Measurements from ENCODE around the gene CDKAL1. TPM values are rescaled to one million over a fixed set of nuclear protein-coding genes. Genes with fewer than 3 reads are reported as not detected.

The CDKAL1 gene
- total and polyA plus RNA-seq, 9 of the 15 experiments (the other 6 are each of a cell fraction or from before 2014, with no cell fraction given): 11.2 to 36.3 (median 20.1) TPM

DNA sequence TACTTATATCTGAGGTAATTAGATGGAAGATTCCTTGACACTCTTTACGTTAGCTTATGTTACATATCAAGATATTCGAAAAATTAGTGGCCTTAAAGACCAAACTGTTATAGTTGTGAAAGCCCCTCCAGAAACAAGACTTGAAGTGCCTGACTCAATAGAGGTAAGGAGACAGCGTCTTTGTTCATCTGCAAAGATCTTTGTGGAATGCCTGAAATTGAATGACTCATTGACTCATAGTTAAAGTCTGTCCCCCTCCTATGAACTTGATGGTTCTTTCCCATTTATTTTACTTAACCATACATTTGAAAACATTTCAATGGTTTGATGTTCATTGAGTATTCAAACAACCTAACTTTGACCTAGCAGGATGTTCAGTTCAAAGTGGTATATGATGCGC is 47.6 kb upstream of the CDKAL1 start:
- no TSS peak for BruUV-seq (replicated peaks)
- Histone ChIP-seq H3K27ac (ENCODE audit: extremely low read depth, low read depth, low read length) (no peak overlapping the region), H3K36me3 (ENCODE audit: control insufficient read depth, insufficient read depth, low read length) (peaks cover 97% of the 10 kb centered on the region), H2AFZ (ENCODE audit: low read depth, low read length) (no peak overlapping the region), H4K20me1 (replicated peaks; ENCODE audit: control insufficient read depth, insufficient read depth, low read length) (no peaks in the 10 kb centered on the region), H3K9me3 (replicated peaks; ENCODE audit: control insufficient read depth, insufficient read depth, low read depth, low read length) (no peaks in the 10 kb centered on the region), H3K27me3 (ENCODE audit: control insufficient read depth in 2 of 2, insufficient read depth in 2 of 2, low read length in 2 of 2) (no peaks in the 10 kb centered on the region), H3K79me2 (ENCODE audit: control insufficient read depth, insufficient read depth, low read length) (peaks cover 20% of the 10 kb centered on the region; the same call in 2 of the 3 replicates), H3K4me1 (replicated peaks in 1 of 2; ENCODE audit: control insufficient read depth in 2 of 2, insufficient read depth in 2 of 2, low read length in 2 of 2) (no peaks in the 10 kb centered on the region), H3K4me2 (ENCODE audit: insufficient read depth, low read length) (no peak overlapping the region), H3K9me1 (ENCODE audit: control insufficient read depth, insufficient read depth, low read length) (no peaks in the 10 kb centered on the region), H3K9ac (ENCODE audit: insufficient read depth in 1 of 2, low read depth in 2 of 2, low read length in 2 of 2) (no peak overlapping the region), H3K4me3 (no peak overlapping the region)
- no peak for FAIRE-seq
- intact Hi-C loops (cut with micrococcal nuclease): no loop called here
- ChIA-PET POLR2A (no interaction called here), CTCF (ENCODE audit: low intra/inter-chr PET ratio) (no interaction called here)
- TF ChIP-seq SMARCA5 (IDR thresholded peaks at IDR 0.05): no peak
- no peak for TF ChIP-seq ZNF184 (CRISPR knock-in tag; IDR thresholded peaks at IDR 0.05)
- 96% methylated on average over 4 of the region's 4 CpGs for WGBS (ENCODE audit: insufficient coverage, low coverage, missing lambda C conversion rate)
- in situ Hi-C loops (cut with MboI): no loop called here
- DNase-seq (ENCODE audit: extremely low read depth in 1 of 4, low spot score in 3 of 4): no peak
- no peak for ATAC-seq

DNA sequence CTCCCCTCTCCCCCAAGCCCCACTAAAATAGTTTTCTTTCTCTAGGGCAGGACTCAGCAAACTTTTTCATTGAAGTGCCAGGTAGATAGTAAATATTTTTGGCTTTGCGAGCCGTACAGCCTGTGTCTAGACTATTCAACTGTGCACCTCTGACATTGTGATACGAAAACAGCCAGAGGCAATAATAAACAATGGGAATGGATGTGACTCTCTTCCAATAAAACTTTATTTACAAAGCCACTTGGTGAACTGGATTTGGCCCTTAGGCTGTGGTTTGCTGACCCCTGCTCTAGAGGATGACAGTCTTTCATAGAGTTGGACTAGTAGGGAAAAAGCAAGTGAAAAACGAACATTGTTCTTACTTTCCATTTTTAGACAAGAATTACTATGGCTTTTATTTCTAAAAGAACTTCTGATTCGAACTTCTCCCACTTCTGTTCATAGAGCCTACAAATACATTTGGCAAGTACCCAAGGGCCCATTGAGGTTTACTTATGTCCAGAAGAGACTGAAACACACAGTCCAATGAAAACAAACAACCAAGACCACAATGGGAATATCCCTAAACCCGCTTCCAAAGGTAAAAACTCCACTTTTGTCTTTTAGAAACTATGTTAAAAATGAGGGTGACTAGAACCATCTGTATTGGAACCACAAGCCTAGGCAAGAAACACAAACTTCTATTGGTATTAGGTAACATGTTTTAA is 46.4 kb upstream of the CDKAL1 start:
- POLR2A ChIA-PET: interaction anchor here (1.5 kb wide), 1 partner anchor 15 kb away, joined by 4 read pairs; no protein-coding TSS in a partner anchor
- 94% methylated on average over 6 of the region's 6 CpGs for WGBS (ENCODE audit: insufficient coverage, low coverage, missing lambda C conversion rate)

More for the DNA sequence above, 46.4 kb upstream of the CDKAL1 start:
- no peaks in the 10 kb centered on the region for H3K27me3 ChIP-seq (ENCODE audit: control insufficient read depth in 2 of 2, insufficient read depth in 2 of 2, low read length in 2 of 2)
- TF ChIP-seq ZC3H11A (IDR thresholded peaks at IDR 0.05; ENCODE audit: low read depth, low read length): no peak
- TF ChIP-seq, protein P1, sequence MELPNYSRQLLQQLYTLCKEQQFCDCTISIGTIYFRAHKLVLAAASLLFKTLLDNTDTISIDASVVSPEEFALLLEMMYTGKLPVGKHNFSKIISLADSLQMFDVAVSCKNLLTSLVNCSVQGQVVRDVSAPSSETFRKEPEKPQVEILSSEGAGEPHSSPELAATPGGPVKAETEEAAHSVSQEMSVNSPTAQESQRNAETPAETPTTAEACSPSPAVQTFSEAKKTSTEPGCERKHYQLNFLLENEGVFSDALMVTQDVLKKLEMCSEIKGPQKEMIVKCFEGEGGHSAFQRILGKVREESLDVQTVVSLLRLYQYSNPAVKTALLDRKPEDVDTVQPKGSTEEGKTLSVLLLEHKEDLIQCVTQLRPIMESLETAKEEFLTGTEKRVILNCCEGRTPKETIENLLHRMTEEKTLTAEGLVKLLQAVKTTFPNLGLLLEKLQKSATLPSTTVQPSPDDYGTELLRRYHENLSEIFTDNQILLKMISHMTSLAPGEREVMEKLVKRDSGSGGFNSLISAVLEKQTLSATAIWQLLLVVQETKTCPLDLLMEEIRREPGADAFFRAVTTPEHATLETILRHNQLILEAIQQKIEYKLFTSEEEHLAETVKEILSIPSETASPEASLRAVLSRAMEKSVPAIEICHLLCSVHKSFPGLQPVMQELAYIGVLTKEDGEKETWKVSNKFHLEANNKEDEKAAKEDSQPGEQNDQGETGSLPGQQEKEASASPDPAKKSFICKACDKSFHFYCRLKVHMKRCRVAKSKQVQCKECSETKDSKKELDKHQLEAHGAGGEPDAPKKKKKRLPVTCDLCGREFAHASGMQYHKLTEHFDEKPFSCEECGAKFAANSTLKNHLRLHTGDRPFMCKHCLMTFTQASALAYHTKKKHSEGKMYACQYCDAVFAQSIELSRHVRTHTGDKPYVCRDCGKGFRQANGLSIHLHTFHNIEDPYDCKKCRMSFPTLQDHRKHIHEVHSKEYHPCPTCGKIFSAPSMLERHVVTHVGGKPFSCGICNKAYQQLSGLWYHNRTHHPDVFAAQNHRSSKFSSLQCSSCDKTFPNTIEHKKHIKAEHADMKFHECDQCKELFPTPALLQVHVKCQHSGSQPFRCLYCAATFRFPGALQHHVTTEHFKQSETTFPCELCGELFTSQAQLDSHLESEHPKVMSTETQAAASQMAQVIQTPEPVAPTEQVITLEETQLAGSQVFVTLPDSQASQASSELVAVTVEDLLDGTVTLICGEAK (IDR thresholded peaks at IDR 0.05): peak; percentile 85
- TF ChIP-seq, protein P1 (CRISPR knock-in tag; IDR thresholded peaks at IDR 0.05): 0 out of 2 replicates have a peak, but pooled peaks have one; percentile 49
- peaks cover 96% of the 10 kb centered on the region for H3K36me3 ChIP-seq (ENCODE audit: control insufficient read depth, insufficient read depth, low read length)
- BruUV-seq (replicated peaks): no TSS peak
- peaks cover 18% of the 10 kb centered on the region; the same call in 2 of the 3 replicates for H3K79me2 ChIP-seq (ENCODE audit: control insufficient read depth, insufficient read depth, low read length)
- H3K4me3 ChIP-seq: no peak overlapping the region
- ATAC-seq: no peak
- no peaks in the 10 kb centered on the region for H3K9me1 ChIP-seq (ENCODE audit: control insufficient read depth, insufficient read depth, low read length)
- in situ Hi-C loops (cut with MboI) (no loop called here), intact Hi-C loops (cut with micrococcal nuclease) (no loop called here)
- H3K9ac ChIP-seq (ENCODE audit: insufficient read depth in 1 of 2, low read depth in 2 of 2, low read length in 2 of 2): no peak overlapping the region
- no peaks in the 10 kb centered on the region; a peak in 1 of 5 replicates for H3K4me1 ChIP-seq (replicated peaks in 1 of 2; ENCODE audit: control insufficient read depth in 2 of 2, insufficient read depth in 2 of 2, low read length in 2 of 2)
- no peaks in the 10 kb centered on the region for H4K20me1 ChIP-seq (replicated peaks; ENCODE audit: control insufficient read depth, insufficient read depth, low read length)
- FAIRE-seq: no peak
- no peaks in the 10 kb centered on the region for H3K9me3 ChIP-seq (replicated peaks; ENCODE audit: control insufficient read depth, insufficient read depth, low read depth, low read length)
- CTCF ChIA-PET (ENCODE audit: low intra/inter-chr PET ratio): no interaction called here
- no peak overlapping the region for H3K27ac ChIP-seq (ENCODE audit: extremely low read depth, low read depth, low read length)
- H2AFZ ChIP-seq (ENCODE audit: low read depth, low read length): no peak overlapping the region
- H3K4me2 ChIP-seq (ENCODE audit: insufficient read depth, low read length): no peak overlapping the region
- DNase-seq (ENCODE audit: extremely low read depth in 1 of 4, low spot score in 3 of 4): no peak

All from K562 (cell line).